GM12878 (cell line): ENCODE data around the gene RBM11. TPM values are rescaled to one million over a fixed set of nuclear protein-coding genes. Genes with fewer than 3 reads are reported as not detected.

Experiments
- ATAC-seq: fragments of 200-7000 bp; cut with Tn5 transposase; 3 replicates; pipeline ENCODE4 v1.9.1; 2020; ENCODE audit warnings: mild to moderate bottlenecking, moderate library complexity
- BruUV-seq: library from RNA; stranded (reverse); fragments of 400-500 nt; replicated peaks from 2 replicates; lab custom pipeline; 2021; lab: Mats Ljungman, UMichigan
- CTCF ChIA-PET: fragments of 300-600 bp; sonication (Branson Sonifier 250); formaldehyde crosslinking; extraction: SDS; loops from one replicate; lab custom pipeline; 2021; ENCODE audit warnings: inconsistent platforms; lab: Yijun Ruan, JAX
- POLR2A ChIA-PET: fragments of 350-600 bp; formaldehyde crosslinking; extraction: SDS; loops from one replicate; lab custom pipeline; 2021; ENCODE audit warnings: inconsistent platforms; lab: Charles Lee
- RAD21 ChIA-PET: fragments of 300-600 bp; sonication (Branson Sonifier 250); formaldehyde crosslinking; loops from one replicate; lab custom pipeline; 2023; ENCODE audit warnings: antibody characterized with exemption; ENCODE audit not compliant: unreplicated experiment; lab: Charles Lee
- SMC1A ChIA-PET: fragments of 300-600 bp; sonication (Branson Sonifier 250); formaldehyde crosslinking; loops from one replicate; lab custom pipeline; 2023; ENCODE audit not compliant: unreplicated experiment, uncharacterized antibody; lab: Charles Lee
- DNase-seq: peaks from one replicate; pipeline ENCODE4 v3.0.0-alpha.2; 2011; ENCODE audit warnings: low read depth, low spot score
- FAIRE-seq: peaks from 3 replicates; lab custom pipeline; 2011; peaks lifted over from hg19 to GRCh38; lab: Jason Lieb, UNC
- H2AFZ ChIP-seq: 2 replicates; pipeline ENCODE4 v1.6.0; 2011; ENCODE audit warnings: low read depth, low read length, control low read depth; ENCODE audit not compliant: control insufficient read depth
- H3K27ac ChIP-seq: 2 replicates; pipeline ENCODE4 v1.5.1; 2011; ENCODE audit warnings: control low read depth; ENCODE audit not compliant: control insufficient read depth, insufficient read depth
- H3K27me3 ChIP-seq, 2 experiments: replicated peaks in 1 of 2; 2 replicates each; pipeline versions ENCODE4 v1.6.0 to v1.6.1; 2011; ENCODE audit warnings: low read length in 1 of 2; ENCODE audit not compliant: control insufficient read depth in 2 of 2, insufficient read depth in 2 of 2
- H3K36me3 ChIP-seq, 2 experiments: 2 replicates each; pipeline ENCODE4 v1.5.1; 2011; ENCODE audit warnings: low read length in 1 of 2; ENCODE audit not compliant: control insufficient read depth in 2 of 2, insufficient read depth in 2 of 2
- H3K4me1 ChIP-seq: 2 replicates; pipeline ENCODE4 v1.6.1; 2011; ENCODE audit warnings: mild to moderate bottlenecking, low read length, moderate library complexity, mixed read lengths; ENCODE audit not compliant: control insufficient read depth, insufficient read depth
- H3K4me2 ChIP-seq: 2 replicates; pipeline ENCODE4 v1.6.0; 2011; ENCODE audit warnings: control low read depth; ENCODE audit not compliant: control insufficient read depth, insufficient read depth
- H3K4me3 ChIP-seq: fragments of 200-600 bp; sonication (generic); 2 replicates; pipeline ENCODE4 v1.5.1; 2016
- H3K79me2 ChIP-seq: 2 replicates; pipeline ENCODE4 v1.6.0; 2011; ENCODE audit warnings: low read length; ENCODE audit not compliant: control insufficient read depth, insufficient read depth
- H3K9ac ChIP-seq: 2 replicates; pipeline ENCODE4 v1.8.0; 2011; ENCODE audit warnings: low read length, control low read depth, mixed read lengths; ENCODE audit not compliant: control insufficient read depth, insufficient read depth
- H3K9me3 ChIP-seq: replicated peaks from 3 replicates; pipeline ENCODE4 v1.5.1; 2011; ENCODE audit warnings: mild to moderate bottlenecking, low read length; ENCODE audit not compliant: control insufficient read depth, insufficient read depth
- H4K20me1 ChIP-seq: 2 replicates; pipeline ENCODE4 v1.6.0; 2011; ENCODE audit not compliant: control insufficient read depth, insufficient read depth
- BHLHE40 ChIP-seq, 2 experiments: fragments of 450-650 bp in 1 of 2; IDR thresholded peaks; 2 replicates each; pipeline ENCODE4 v1.6.1; 2011 to 2017; ENCODE audit warnings: low read depth in 2 of 2, borderline replicate concordance in 1 of 2, improper control_type of control experiment in 1 of 2, low read length in 1 of 2, mild to moderate bottlenecking in 1 of 2
- CBX5 ChIP-seq: sonication (generic); IDR thresholded peaks from 2 replicates; pipeline ENCODE4 v1.6.1; 2016; ENCODE audit warnings: low read depth, moderate library complexity, mild to moderate bottlenecking, inconsistent platforms
- CHD1 ChIP-seq: IDR thresholded peaks from 2 replicates; pipeline ENCODE4 v1.6.1; 2012; ENCODE audit warnings: low read depth, low read length, improper control_type of control experiment
- EP300 ChIP-seq, 2 experiments: fragments of 150-350 bp in 1 of 2; IDR thresholded peaks; 2 replicates each; pipeline ENCODE4 v1.6.1; 2011 to 2012; ENCODE audit warnings: low read depth in 2 of 2, low read length in 2 of 2, borderline replicate concordance in 1 of 2, improper control_type of control experiment in 1 of 2, inconsistent platforms in 1 of 2; ENCODE audit not compliant: control insufficient read depth in 1 of 2
- FOXM1 ChIP-seq: IDR thresholded peaks from 2 replicates; pipeline ENCODE4 v1.6.1; 2012; ENCODE audit warnings: low read depth, mild to moderate bottlenecking, inconsistent platforms, low read length, moderate library complexity
- HCFC1 ChIP-seq: fragments of 150-350 bp; IDR thresholded peaks from 2 replicates; pipeline ENCODE4 v1.6.1; 2014; ENCODE audit warnings: low read length
- HDGF ChIP-seq: fragments of 450-650 bp; IDR thresholded peaks from 2 replicates; pipeline ENCODE4 v1.6.1; 2016; ENCODE audit warnings: antibody characterized with exemption
- JUNB ChIP-seq: IDR thresholded peaks from 2 replicates; pipeline ENCODE4 v1.6.1; 2016; ENCODE audit warnings: antibody characterized with exemption, mild to moderate bottlenecking
- MEF2B ChIP-seq: fragments of 450-650 bp; IDR thresholded peaks from 2 replicates; pipeline ENCODE4 v1.6.1; 2018; ENCODE audit warnings: mild to moderate bottlenecking, moderate library complexity; ENCODE audit not compliant: partially characterized antibody, poor library complexity, severe bottlenecking
- MTA2 ChIP-seq: fragments of 450-650 bp; IDR thresholded peaks from 2 replicates; pipeline ENCODE4 v1.6.1; 2016; ENCODE audit warnings: low read depth, mild to moderate bottlenecking, moderate library complexity
- MXI1 ChIP-seq: fragments of 150-350 bp; IDR thresholded peaks from 2 replicates; pipeline ENCODE4 v1.6.1; 2011; ENCODE audit warnings: low read depth, mild to moderate bottlenecking, inconsistent platforms, low read length, improper control_type of control experiment
- PAX5 ChIP-seq: IDR thresholded peaks from 2 replicates; pipeline ENCODE4 v1.6.1; 2011; ENCODE audit warnings: low read depth, low read length, borderline replicate concordance
- RB1 ChIP-seq: fragments of 450-650 bp; formaldehyde crosslinking; IDR thresholded peaks from 2 replicates; pipeline ENCODE4 v1.6.1; 2017; ENCODE audit warnings: mild to moderate bottlenecking, borderline replicate concordance
- STAT3 ChIP-seq: IDR thresholded peaks from 2 replicates; pipeline ENCODE4 v1.6.1; 2011; ENCODE audit warnings: low read depth, low read length, improper control_type of control experiment
- TCF12 ChIP-seq: IDR thresholded peaks from 2 replicates; pipeline ENCODE4 v1.6.1; 2011; ENCODE audit warnings: low read depth, mild to moderate bottlenecking, low read length
- in situ Hi-C: fragments of 300-500 bp; cut with MboI; formaldehyde crosslinking; loops from 9 replicates; pipeline ENCODE4 v1.14.3; 2018; ENCODE audit warnings: mixed read lengths
- intact Hi-C: fragments of 100-400 bp; cut with micrococcal nuclease; formaldehyde crosslinking; loops from one replicate; pipeline ENCODE4 v1.14.2; 2022; ENCODE audit not compliant: unreplicated experiment
- polyA plus RNA-seq, 11 experiments: library from polyadenylated mRNA; depleted of rRNA in 4 of 11; unstranded in 6 of 11; stranded (reverse) in 5 of 11; fragments of >200 nt; fragmentation: Nextera tagmentation in 4 of 11; fragmentation: Illumina TruSeq in 1 of 11; extraction: Ambion mirVana in 4 of 11; extraction: Trizol in 1 of 11; gene quantifications; 1 replicate in 1 of 11; 2 replicates in 10 of 11; pipeline versions ENCODE4 v1.2.1 to v1.2.3, GENCODE V29; 2011 to 2016; ENCODE audit warnings: inconsistent platforms in 2 of 11, missing spikeins in 2 of 11, low read depth in 1 of 11
- total RNA-seq, 4 experiments: library from RNA; depleted of rRNA in 3 of 4; stranded (reverse); fragments of >200 nt in 3 of 4; fragmentation: Illumina TruSeq in 1 of 4; extraction: Trizol in 1 of 4; gene quantifications; 2 replicates each; pipeline versions ENCODE4 v1.2.1 to v1.2.3, GENCODE V29; 2013 to 2021
- TF ChIP-seq, protein P1 (sequence below): fragments of 450-650 bp; IDR thresholded peaks from 2 replicates; pipeline ENCODE4 v1.6.1; 2017; ENCODE audit warnings: antibody characterized with exemption, mild to moderate bottlenecking, moderate library complexity
- TF ChIP-seq, protein P2 (sequence below): IDR thresholded peaks from 2 replicates; pipeline ENCODE4 v1.6.1; 2012; ENCODE audit warnings: low read length, inconsistent platforms
- TF ChIP-seq, protein P3 (sequence below): fragments of 450-650 bp; IDR thresholded peaks from 2 replicates; pipeline ENCODE4 v1.6.1; 2017; ENCODE audit warnings: low read depth, mild to moderate bottlenecking, moderate library complexity

Gene RBM11
- total and polyA plus RNA-seq, 10 of the 15 experiments (the other 5 are each of a cell fraction or from before 2014, with no cell fraction given): 0.29 to 1.8 (median 0.35) TPM; not detected in 1

DNA sequence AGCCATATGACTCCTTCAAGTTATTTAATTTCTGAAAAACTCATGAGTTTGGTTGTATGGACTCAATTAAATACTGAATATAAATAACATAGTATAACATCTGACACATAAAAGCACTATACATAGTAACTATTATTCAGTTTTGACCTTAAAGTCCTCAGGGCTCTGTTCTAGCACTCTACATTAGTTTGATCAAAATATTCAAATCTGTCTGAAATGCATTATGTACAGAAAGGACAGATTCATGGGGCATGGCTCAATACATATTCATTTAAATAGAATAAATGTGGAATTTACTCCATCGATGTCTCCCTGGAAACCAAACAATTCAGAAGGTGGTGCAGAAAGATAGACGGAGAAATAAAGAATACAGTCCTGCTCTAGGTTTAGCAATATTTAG is 49.1 kb downstream of the RBM11 start (continued):
- no peak for TF ChIP-seq STAT3

DNA sequence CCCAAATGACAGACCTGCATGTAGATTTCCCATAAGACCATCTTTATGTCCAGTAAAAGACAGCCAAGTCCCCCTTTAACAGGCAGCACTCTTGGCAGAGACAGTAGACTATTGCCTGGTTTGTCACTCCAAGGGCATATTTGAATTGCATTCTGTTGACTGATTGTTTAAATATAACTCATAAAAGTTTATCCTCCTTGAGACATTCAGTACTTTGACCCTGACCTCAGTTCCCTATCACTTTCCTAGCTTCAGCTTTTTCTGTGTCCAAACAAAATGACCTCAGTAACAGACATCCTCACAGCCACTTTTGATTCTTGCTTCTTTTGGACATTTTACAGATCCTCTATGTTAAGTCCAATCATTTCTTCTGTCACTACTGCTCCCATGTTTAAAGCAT is 51.1 kb downstream of the RBM11 start:
- SMC1A ChIA-PET: no interaction called here
- H3K4me3 ChIP-seq: no peak overlapping the region
- H2AFZ ChIP-seq: no peak overlapping the region
- H3K4me1 ChIP-seq: no peaks in the 10 kb centered on the region
- in situ Hi-C loops: no loop called here
- intact Hi-C loops: loop anchor here (10.0 kb wide), 1 partner anchor 68 kb away; no protein-coding TSS in a partner anchor
- POLR2A ChIA-PET: no interaction called here
- no TSS peak for BruUV-seq
- no peak overlapping the region for H3K4me2 ChIP-seq
- no peaks in the 10 kb centered on the region for H3K36me3 ChIP-seq
- no peaks in the 10 kb centered on the region for H3K9me3 ChIP-seq
- DNase-seq (no peak), ATAC-seq (no peak), FAIRE-seq (no peak)
- H3K27ac ChIP-seq: no peak overlapping the region
- no peaks in the 10 kb centered on the region for H3K79me2 ChIP-seq
- CTCF ChIA-PET: no interaction called here
- no peaks in the 10 kb centered on the region for H3K27me3 ChIP-seq
- no peak overlapping the region for H3K9ac ChIP-seq
- no peaks in the 10 kb centered on the region for H4K20me1 ChIP-seq
- RAD21 ChIA-PET: no interaction called here
- TF ChIP-seq EP300 (IDR thresholded peaks at IDR 0.05; ENCODE audit: borderline replicate concordance in 1 of 2, control insufficient read depth in 1 of 2, low read depth in 2 of 2, low read length in 2 of 2) (no peak), RB1 (no peak), MEF2B (no peak), MTA2 (no peak), HCFC1 (no peak), BHLHE40 (IDR thresholded peaks at IDR 0.05; ENCODE audit: borderline replicate concordance in 1 of 2, low read depth in 2 of 2, low read length in 1 of 2) (no peak), CBX5 (no peak), PAX5 (no peak), JUNB (no peak), FOXM1 (no peak), MXI1 (no peak), TCF12 (no peak), CHD1 (no peak), HDGF (no peak)
- TF ChIP-seq, protein P1, sequence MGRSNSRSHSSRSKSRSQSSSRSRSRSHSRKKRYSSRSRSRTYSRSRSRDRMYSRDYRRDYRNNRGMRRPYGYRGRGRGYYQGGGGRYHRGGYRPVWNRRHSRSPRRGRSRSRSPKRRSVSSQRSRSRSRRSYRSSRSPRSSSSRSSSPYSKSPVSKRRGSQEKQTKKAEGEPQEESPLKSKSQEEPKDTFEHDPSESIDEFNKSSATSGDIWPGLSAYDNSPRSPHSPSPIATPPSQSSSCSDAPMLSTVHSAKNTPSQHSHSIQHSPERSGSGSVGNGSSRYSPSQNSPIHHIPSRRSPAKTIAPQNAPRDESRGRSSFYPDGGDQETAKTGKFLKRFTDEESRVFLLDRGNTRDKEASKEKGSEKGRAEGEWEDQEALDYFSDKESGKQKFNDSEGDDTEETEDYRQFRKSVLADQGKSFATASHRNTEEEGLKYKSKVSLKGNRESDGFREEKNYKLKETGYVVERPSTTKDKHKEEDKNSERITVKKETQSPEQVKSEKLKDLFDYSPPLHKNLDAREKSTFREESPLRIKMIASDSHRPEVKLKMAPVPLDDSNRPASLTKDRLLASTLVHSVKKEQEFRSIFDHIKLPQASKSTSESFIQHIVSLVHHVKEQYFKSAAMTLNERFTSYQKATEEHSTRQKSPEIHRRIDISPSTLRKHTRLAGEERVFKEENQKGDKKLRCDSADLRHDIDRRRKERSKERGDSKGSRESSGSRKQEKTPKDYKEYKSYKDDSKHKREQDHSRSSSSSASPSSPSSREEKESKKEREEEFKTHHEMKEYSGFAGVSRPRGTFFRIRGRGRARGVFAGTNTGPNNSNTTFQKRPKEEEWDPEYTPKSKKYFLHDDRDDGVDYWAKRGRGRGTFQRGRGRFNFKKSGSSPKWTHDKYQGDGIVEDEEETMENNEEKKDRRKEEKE: no peak
- TF ChIP-seq, protein P2, sequence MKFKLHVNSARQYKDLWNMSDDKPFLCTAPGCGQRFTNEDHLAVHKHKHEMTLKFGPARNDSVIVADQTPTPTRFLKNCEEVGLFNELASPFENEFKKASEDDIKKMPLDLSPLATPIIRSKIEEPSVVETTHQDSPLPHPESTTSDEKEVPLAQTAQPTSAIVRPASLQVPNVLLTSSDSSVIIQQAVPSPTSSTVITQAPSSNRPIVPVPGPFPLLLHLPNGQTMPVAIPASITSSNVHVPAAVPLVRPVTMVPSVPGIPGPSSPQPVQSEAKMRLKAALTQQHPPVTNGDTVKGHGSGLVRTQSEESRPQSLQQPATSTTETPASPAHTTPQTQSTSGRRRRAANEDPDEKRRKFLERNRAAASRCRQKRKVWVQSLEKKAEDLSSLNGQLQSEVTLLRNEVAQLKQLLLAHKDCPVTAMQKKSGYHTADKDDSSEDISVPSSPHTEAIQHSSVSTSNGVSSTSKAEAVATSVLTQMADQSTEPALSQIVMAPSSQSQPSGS: no peak
- TF ChIP-seq, protein P3, sequence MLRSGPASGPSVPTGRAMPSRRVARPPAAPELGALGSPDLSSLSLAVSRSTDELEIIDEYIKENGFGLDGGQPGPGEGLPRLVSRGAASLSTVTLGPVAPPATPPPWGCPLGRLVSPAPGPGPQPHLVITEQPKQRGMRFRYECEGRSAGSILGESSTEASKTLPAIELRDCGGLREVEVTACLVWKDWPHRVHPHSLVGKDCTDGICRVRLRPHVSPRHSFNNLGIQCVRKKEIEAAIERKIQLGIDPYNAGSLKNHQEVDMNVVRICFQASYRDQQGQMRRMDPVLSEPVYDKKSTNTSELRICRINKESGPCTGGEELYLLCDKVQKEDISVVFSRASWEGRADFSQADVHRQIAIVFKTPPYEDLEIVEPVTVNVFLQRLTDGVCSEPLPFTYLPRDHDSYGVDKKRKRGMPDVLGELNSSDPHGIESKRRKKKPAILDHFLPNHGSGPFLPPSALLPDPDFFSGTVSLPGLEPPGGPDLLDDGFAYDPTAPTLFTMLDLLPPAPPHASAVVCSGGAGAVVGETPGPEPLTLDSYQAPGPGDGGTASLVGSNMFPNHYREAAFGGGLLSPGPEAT: no peak
